Endothelial cell (in vitro differentiated cells): ENCODE data around the gene TECPR2. TPM values are rescaled to one million over a fixed set of nuclear protein-coding genes. Genes with fewer than 3 reads are reported as not detected.

ENCODE experiments used
- DNase-seq: peaks from one replicate; pipeline ENCODE4 v3.0.0; 2021; ENCODE audit warnings: low spot score
- H3K27ac Mint-ChIP-seq: one replicate; pipeline ENCODE4 v1.8.0; 2021; ENCODE audit warnings: mixed read lengths, inconsistent platforms; ENCODE audit not compliant: unreplicated experiment
- H3K27me3 Mint-ChIP-seq: one replicate; pipeline ENCODE4 v1.8.0; 2021; ENCODE audit warnings: mild to moderate bottlenecking, moderate library complexity, mixed read lengths, inconsistent platforms; ENCODE audit not compliant: unreplicated experiment
- H3K36me3 Mint-ChIP-seq: one replicate; pipeline ENCODE4 v1.8.0; 2021; ENCODE audit warnings: mild to moderate bottlenecking, low read depth, mixed read lengths, inconsistent platforms; ENCODE audit not compliant: unreplicated experiment
- H3K4me1 Mint-ChIP-seq: one replicate; pipeline ENCODE4 v1.8.0; 2021; ENCODE audit warnings: mild to moderate bottlenecking, mixed read lengths, inconsistent platforms; ENCODE audit not compliant: unreplicated experiment
- H3K4me3 Mint-ChIP-seq: one replicate; pipeline ENCODE4 v1.8.0; 2021; ENCODE audit warnings: mild to moderate bottlenecking, mixed read lengths, inconsistent platforms; ENCODE audit not compliant: unreplicated experiment
- H3K9me3 Mint-ChIP-seq: one replicate; pipeline ENCODE4 v1.8.0; 2021; ENCODE audit warnings: mixed read lengths, inconsistent platforms; ENCODE audit not compliant: unreplicated experiment
- CTCF ChIP-seq: fragments of 200-600 bp; sonication (generic); IDR thresholded peaks from one replicate; pipeline ENCODE4 v1.5.0; 2021; ENCODE audit warnings: antibody characterized with exemption; ENCODE audit not compliant: unreplicated experiment
- total RNA-seq: library from RNA; stranded (reverse); fragmentation: NEBNext Ultra II Directional; extraction: Animal tissue kit (Norgen Biotek cat#: 25700); gene quantifications from one replicate; pipeline ENCODE4 v1.2.1, GENCODE V29; 2021; ENCODE audit not compliant: unreplicated experiment

Gene TECPR2
- total RNA-seq, 1 donor from 2014 or later = 28.9 TPM

- no peak for DNase-seq
- Mint-ChIP-seq H3K4me1 (no peaks in the 10 kb centered on the region), H3K9me3 (no peaks in the 10 kb centered on the region), H3K27me3 (no peaks in the 10 kb centered on the region), H3K36me3 (peaks cover 36% of the 10 kb centered on the region), H3K27ac (no peak overlapping the region), H3K4me3 (no peak overlapping the region)
- no peak for TF ChIP-seq CTCF
Observed at GRCh38 chr14:102344084-102344483, 18.7 kb upstream of the TECPR2 start.

GRCh38 chr14:102344485-102344884 is 18.3 kb upstream of the TECPR2 start:
- Mint-ChIP-seq H3K4me3 (no peak overlapping the region), H3K36me3 (peaks cover 36% of the 10 kb centered on the region), H3K27me3 (no peaks in the 10 kb centered on the region), H3K9me3 (no peaks in the 10 kb centered on the region), H3K4me1 (no peaks in the 10 kb centered on the region), H3K27ac (no peak overlapping the region)
- DNase-seq = no peak
- no peak for TF ChIP-seq CTCF

- Mint-ChIP-seq H3K27me3 (no peaks in the 10 kb centered on the region), H3K4me1 (no peaks in the 10 kb centered on the region), H3K9me3 (no peaks in the 10 kb centered on the region), H3K27ac (no peak overlapping the region), H3K4me3 (peak overlapping the region; percentile 1), H3K36me3 (peaks cover 42% of the 10 kb centered on the region)
- TF ChIP-seq CTCF = no peak
- no peak for DNase-seq
Observed at GRCh38 chr14:102345232-102345631, 17.5 kb upstream of the TECPR2 start.

GRCh38 chr14:102346645-102347044 is 16.1 kb upstream of the TECPR2 start:
- H3K9me3 Mint-ChIP-seq = no peaks in the 10 kb centered on the region
- H3K36me3 Mint-ChIP-seq = peaks cover 43% of the 10 kb centered on the region
- no peak overlapping the region for H3K27ac Mint-ChIP-seq
- no peak for TF ChIP-seq CTCF
- no peaks in the 10 kb centered on the region for H3K27me3 Mint-ChIP-seq
- no peak for DNase-seq
- no peak overlapping the region for H3K4me3 Mint-ChIP-seq
- no peaks in the 10 kb centered on the region for H3K4me1 Mint-ChIP-seq

- Mint-ChIP-seq H3K27ac (no peak overlapping the region), H3K9me3 (no peaks in the 10 kb centered on the region), H3K36me3 (peaks cover 35% of the 10 kb centered on the region), H3K4me1 (no peaks in the 10 kb centered on the region), H3K27me3 (no peaks in the 10 kb centered on the region), H3K4me3 (peak overlapping the region; percentile 38)
- TF ChIP-seq CTCF = no peak
- DNase-seq = no peak
Observed at GRCh38 chr14:102348376-102348775, 14.4 kb upstream of the TECPR2 start.
